Neural crest cell (in vitro differentiated cells): ENCODE data around the gene TRIM14. TPM values are rescaled to one million over a fixed set of nuclear protein-coding genes. Genes with fewer than 3 reads are reported as not detected.

Experiments used
- DNase-seq: peaks from one replicate; pipeline ENCODE4 v3.0.0; 2021; ENCODE audit warnings: low read depth, mixed read lengths, low spot score
- H3K27ac Mint-ChIP-seq: one replicate; pipeline ENCODE4 v1.8.0; 2021; ENCODE audit warnings: mild to moderate bottlenecking, mixed read lengths; ENCODE audit not compliant: unreplicated experiment
- H3K27me3 Mint-ChIP-seq: 2 replicates; pipeline ENCODE4 v1.8.0; 2021; ENCODE audit warnings: low read depth, mild to moderate bottlenecking, mixed read lengths
- H3K36me3 Mint-ChIP-seq: 2 replicates; pipeline ENCODE4 v1.8.0; 2021; ENCODE audit warnings: low read depth, mild to moderate bottlenecking, mixed read lengths
- H3K4me1 Mint-ChIP-seq: 2 replicates; pipeline ENCODE4 v1.8.0; 2021; ENCODE audit warnings: mixed read lengths
- H3K4me3 Mint-ChIP-seq: one replicate; pipeline ENCODE4 v1.8.0; 2021; ENCODE audit warnings: mild to moderate bottlenecking, mixed read lengths
- H3K9me3 Mint-ChIP-seq: 2 replicates; pipeline ENCODE4 v1.8.0; 2021; ENCODE audit warnings: mixed read lengths
- total RNA-seq: library from RNA; stranded (reverse); gene quantifications from 2 replicates; pipeline ENCODE4 v1.2.1, GENCODE V29; 2021
- TF ChIP-seq, protein P1 (sequence below): fragments of 200-600 bp; sonication (generic); conservative IDR thresholded peaks from 2 replicates; pipeline ENCODE4 v1.5.0; 2021; ENCODE audit warnings: antibody characterized with exemption, mild to moderate bottlenecking

The TRIM14 gene
- total RNA-seq, 1 donor from 2014 or later = 11.2 TPM

DNA sequence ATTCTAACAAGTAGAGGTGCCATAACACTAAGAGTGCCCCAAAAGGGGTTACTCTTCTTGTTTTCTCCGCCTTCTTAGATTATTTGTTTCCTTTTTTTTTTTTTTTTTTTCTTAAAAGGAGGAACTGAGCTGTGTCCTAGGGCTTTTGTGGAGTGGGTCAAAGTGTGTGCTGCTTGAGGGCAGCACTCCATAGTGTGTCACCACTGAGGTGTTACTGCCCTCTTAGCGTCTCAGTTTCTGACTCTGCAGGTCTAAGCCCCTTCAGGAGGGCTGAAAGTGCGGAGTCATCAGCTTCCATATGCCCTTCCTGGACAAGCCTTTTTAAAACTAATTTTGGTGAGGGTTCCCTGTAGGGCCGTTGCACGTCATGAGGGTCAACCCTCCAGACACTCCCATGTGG lies 75.1 kb downstream of the TRIM14 start:
- Mint-ChIP-seq H3K4me1 (no peaks in the 10 kb centered on the region), H3K27me3 (peaks cover 33% of the 10 kb centered on the region), H3K27ac (no peak overlapping the region), H3K4me3 (no peak overlapping the region), H3K36me3 (no peaks in the 10 kb centered on the region), H3K9me3 (no peaks in the 10 kb centered on the region)
- DNase-seq = no peak
- TF ChIP-seq, protein P1, sequence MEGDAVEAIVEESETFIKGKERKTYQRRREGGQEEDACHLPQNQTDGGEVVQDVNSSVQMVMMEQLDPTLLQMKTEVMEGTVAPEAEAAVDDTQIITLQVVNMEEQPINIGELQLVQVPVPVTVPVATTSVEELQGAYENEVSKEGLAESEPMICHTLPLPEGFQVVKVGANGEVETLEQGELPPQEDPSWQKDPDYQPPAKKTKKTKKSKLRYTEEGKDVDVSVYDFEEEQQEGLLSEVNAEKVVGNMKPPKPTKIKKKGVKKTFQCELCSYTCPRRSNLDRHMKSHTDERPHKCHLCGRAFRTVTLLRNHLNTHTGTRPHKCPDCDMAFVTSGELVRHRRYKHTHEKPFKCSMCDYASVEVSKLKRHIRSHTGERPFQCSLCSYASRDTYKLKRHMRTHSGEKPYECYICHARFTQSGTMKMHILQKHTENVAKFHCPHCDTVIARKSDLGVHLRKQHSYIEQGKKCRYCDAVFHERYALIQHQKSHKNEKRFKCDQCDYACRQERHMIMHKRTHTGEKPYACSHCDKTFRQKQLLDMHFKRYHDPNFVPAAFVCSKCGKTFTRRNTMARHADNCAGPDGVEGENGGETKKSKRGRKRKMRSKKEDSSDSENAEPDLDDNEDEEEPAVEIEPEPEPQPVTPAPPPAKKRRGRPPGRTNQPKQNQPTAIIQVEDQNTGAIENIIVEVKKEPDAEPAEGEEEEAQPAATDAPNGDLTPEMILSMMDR = no peak

DNA sequence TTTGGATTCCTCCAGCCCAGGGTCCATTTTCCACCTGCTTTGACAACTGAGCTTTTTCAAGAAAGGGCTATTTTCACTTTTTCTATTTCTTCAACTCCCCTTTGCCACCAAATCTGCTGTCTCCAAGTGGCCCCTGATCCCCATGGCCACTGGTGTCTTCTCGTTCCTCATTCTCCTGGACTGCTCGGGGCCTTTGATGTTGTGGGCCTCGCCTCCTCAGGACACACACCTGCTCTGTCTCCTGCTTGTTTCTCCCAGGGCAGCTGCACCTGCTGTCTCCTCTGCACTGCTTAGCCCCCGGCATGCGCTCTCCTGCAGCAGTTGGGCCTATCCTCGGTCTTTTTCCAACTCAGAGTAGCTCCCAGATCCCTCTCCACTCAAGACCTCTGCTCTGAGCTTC lies 78.8 kb downstream of the TRIM14 start:
- TF ChIP-seq, protein P1 = no peak
- H3K36me3 Mint-ChIP-seq = no peaks in the 10 kb centered on the region
- H3K9me3 Mint-ChIP-seq = no peaks in the 10 kb centered on the region
- DNase-seq = no peak
- peak overlapping the region; percentile 10 for H3K27ac Mint-ChIP-seq
- no peaks in the 10 kb centered on the region for H3K4me1 Mint-ChIP-seq
- peaks cover 47% of the 10 kb centered on the region for H3K27me3 Mint-ChIP-seq
- H3K4me3 Mint-ChIP-seq = no peak overlapping the region

- no peak overlapping the region for H3K27ac Mint-ChIP-seq
- DNase-seq = no peak
- H3K4me1 Mint-ChIP-seq = no peaks in the 10 kb centered on the region
- H3K9me3 Mint-ChIP-seq = no peaks in the 10 kb centered on the region
- H3K4me3 Mint-ChIP-seq = no peak overlapping the region
- peaks cover 50% of the 10 kb centered on the region for H3K27me3 Mint-ChIP-seq
- TF ChIP-seq, protein P1 = no peak
- H3K36me3 Mint-ChIP-seq = no peaks in the 10 kb centered on the region
Measured at GRCh38 chr9:98039607-98040017, 79.4 kb downstream of the TRIM14 start.

DNA sequence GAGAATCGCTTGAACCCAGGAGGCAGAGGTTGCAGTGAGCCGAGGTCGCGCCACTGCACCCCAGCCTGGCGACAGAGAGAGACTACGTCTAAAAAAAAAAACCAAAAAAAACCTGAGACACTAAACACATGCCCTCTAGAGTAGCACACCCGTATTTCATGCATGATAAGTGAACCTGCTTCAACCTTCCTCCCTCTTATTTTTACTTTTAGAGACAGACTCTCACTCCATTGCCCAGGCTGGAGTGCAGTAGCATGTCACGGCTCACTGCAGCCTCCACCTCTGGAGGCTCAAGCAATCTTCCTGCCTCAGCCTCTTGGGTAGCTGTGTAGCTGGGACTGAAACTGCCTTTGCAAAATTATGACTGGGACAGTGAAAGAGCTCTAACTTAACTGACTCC lies 80.1 kb downstream of the TRIM14 start:
- Mint-ChIP-seq H3K27ac (no peak overlapping the region), H3K9me3 (no peaks in the 10 kb centered on the region), H3K27me3 (peaks cover 56% of the 10 kb centered on the region), H3K36me3 (no peaks in the 10 kb centered on the region), H3K4me1 (no peaks in the 10 kb centered on the region), H3K4me3 (no peak overlapping the region)
- TF ChIP-seq, protein P1 = no peak
- DNase-seq = no peak

DNA sequence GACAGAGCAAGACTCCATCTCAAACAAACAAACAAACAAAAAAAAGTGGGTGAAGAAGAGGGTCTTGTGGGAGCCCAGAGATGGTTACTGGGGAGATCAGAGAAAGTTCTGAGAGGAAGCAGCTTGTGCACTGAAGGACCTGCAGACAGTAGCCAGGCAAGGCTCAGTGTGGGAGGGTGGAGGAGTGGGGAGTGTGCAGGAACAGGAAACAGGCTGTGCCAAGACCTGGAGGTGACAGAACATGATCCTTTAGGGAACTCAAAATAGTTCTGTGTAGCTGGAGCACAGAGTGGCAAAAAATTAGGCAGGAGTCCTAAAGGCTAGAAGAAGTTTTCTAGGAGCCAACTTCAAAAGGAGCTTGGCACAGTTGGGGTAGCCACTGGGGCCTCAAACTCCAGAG lies 81.7 kb downstream of the TRIM14 start:
- H3K4me1 Mint-ChIP-seq = no peaks in the 10 kb centered on the region
- H3K4me3 Mint-ChIP-seq = no peak overlapping the region
- no peaks in the 10 kb centered on the region for H3K36me3 Mint-ChIP-seq
- H3K27me3 Mint-ChIP-seq = peaks cover 66% of the 10 kb centered on the region
- no peaks in the 10 kb centered on the region for H3K9me3 Mint-ChIP-seq
- H3K27ac Mint-ChIP-seq = no peak overlapping the region
- TF ChIP-seq, protein P1 = no peak
- no peak for DNase-seq
